Large intestine (tissue), 3 donors: ENCODE data around the gene EPAS1. TPM values are rescaled to one million over a fixed set of nuclear protein-coding genes. Genes with fewer than 3 reads are reported as not detected.

Source experiments
- DNase-seq, 2 donors: peaks; one replicate each; pipeline versions ENCODE4 v3.0.0 to v3.0.0-alpha.2; 2013
- H3K27ac ChIP-seq: one replicate; pipeline ENCODE4 v1.5.1; 2013; ENCODE audit warnings: low read length
- H3K27me3 ChIP-seq: 2 replicates; pipeline ENCODE4 v1.6.1; 2013; ENCODE audit warnings: low read length; ENCODE audit not compliant: control insufficient read depth, insufficient read depth
- H3K36me3 ChIP-seq: 2 replicates; pipeline ENCODE4 v1.6.1; 2013; ENCODE audit warnings: low read length; ENCODE audit not compliant: control insufficient read depth, insufficient read depth
- H3K4me1 ChIP-seq: one replicate; pipeline ENCODE4 v1.6.1; 2013; ENCODE audit warnings: low read length; ENCODE audit not compliant: control insufficient read depth, insufficient read depth
- H3K4me3 ChIP-seq: one replicate; pipeline ENCODE4 v1.5.1; 2013; ENCODE audit warnings: low read length
- H3K9me3 ChIP-seq: one replicate; pipeline ENCODE4 v1.6.1; 2013; ENCODE audit warnings: mild to moderate bottlenecking, low read depth, low read length, moderate library complexity; ENCODE audit not compliant: control insufficient read depth
- WGBS: methylation state at CpG from one replicate; pipeline ENCODE4 v1.1.5; 2013; ENCODE audit warnings: low lambda C conversion rate; ENCODE audit not compliant: insufficient coverage; 5-methylcytosine and 5-hydroxymethylcytosine counted together
- polyA plus RNA-seq: library from polyadenylated mRNA; unstranded; fragments of 120-200 nt; gene quantifications from one replicate; pipeline ENCODE4 v1.2.1, GENCODE V29; 2013

The EPAS1 gene
- polyA plus RNA-seq, 1 donor: 30.7 TPM

- WGBS: no CpG with 5 or more reads among the region's 6 CpGs
- no peaks in the 10 kb centered on the region for H3K36me3 ChIP-seq
- peak; percentile 54 to 77 for DNase-seq
- H3K4me1 ChIP-seq: peaks cover 48% of the 10 kb centered on the region
- H3K27ac ChIP-seq: no peak overlapping the region
- no peak overlapping the region for H3K4me3 ChIP-seq
- H3K9me3 ChIP-seq: peaks cover 6% of the 10 kb centered on the region
- H3K27me3 ChIP-seq: peaks cover 46% of the 10 kb centered on the region
These were observed 3.2 kb downstream of the EPAS1 start for GRCh38 chr2:46300406-46300832.

DNA sequence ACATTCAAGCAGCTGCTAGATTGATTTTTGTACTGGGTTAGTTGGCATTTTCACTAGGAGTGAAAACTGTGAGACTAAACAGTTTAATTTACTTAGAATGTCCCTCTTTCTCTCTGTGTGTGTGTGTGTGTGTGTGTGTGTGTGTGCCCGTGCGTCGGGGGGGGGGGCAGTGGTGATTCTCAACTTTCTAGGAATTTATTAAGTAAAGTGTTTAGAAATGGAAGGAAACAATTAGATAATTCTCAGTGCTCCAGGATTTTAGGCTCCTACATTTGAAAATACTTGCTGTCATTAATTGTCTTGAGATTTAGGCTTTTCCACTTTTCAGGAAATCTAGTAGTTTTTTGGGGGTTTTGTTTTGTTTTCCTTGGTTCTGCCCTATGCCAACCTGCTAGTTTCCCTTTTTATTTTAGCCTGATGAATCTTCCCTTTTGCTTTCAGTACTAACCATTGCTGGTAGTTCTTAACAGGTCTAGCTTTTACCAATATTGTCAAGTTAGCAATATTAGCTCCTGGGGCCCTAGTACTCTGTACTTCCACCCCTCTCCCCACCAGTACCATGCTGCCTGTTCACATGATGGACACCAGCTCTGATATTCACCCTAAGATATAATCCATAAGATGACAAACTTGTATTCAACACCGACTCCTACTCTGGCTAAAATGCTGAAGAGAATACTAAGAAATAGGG, 4.9 kb downstream of the EPAS1 start:
- peaks cover 56% of the 10 kb centered on the region for H3K4me1 ChIP-seq
- H3K4me3 ChIP-seq: no peak overlapping the region
- no CpG with 5 or more reads among the region's 4 CpGs for WGBS

DNA sequence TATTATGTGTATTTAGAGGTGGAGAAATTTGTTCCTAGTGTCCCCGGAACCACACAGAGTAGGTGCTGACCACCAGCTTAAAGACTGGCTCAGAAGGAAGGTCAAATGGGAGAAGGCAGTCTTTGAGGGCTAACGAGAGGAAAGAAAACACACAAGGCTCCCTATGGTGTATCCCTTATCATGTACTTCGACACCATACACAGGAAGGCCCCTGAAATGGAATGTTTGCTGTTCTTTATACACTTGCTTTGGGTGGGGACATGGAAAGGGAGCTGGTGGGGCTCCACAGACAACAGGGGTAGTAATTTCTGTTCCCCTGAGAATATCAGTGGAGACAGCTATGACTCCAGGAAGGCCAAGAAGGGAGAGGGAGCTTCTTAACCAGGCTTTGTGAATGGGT, 6.0 kb downstream of the EPAS1 start:
- H3K4me1 ChIP-seq: peaks cover 63% of the 10 kb centered on the region
- H3K36me3 ChIP-seq: no peaks in the 10 kb centered on the region
- WGBS: no CpG with 5 or more reads among the region's 3 CpGs
- H3K9me3 ChIP-seq: peaks cover 6% of the 10 kb centered on the region
- peak in 1 of 2 donors; percentile 18 for DNase-seq
- peaks cover 26% of the 10 kb centered on the region for H3K27me3 ChIP-seq
- no peak overlapping the region for H3K27ac ChIP-seq
- H3K4me3 ChIP-seq: no peak overlapping the region

More for the DNA sequence above, 4.9 kb downstream of the EPAS1 start:
- H3K27ac ChIP-seq: no peak overlapping the region
- H3K27me3 ChIP-seq: peaks cover 32% of the 10 kb centered on the region
- no peaks in the 10 kb centered on the region for H3K36me3 ChIP-seq
- DNase-seq: no peak
- peaks cover 6% of the 10 kb centered on the region for H3K9me3 ChIP-seq

DNA sequence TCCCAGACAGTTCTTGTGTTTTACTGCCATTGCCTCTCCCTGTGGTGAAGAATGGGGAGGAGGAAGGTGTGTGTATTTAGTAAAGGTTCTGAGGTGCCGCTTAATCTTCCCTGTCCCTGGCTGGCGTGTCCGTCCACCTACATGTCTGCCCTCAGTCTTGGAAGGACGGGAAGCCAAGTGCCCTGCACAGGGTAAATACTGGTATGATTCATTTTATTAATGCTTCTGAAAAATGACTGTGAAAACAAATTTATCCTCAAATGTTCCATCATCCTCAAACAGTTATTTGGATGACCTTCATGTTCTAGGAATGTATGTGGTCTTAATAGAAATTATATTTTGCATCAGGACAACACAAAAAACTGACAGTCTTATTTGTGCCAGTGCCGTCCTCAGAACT, 6.6 kb downstream of the EPAS1 start:
- Histone ChIP-seq H3K4me1 (peaks cover 63% of the 10 kb centered on the region), H3K36me3 (no peaks in the 10 kb centered on the region), H3K27ac (no peak overlapping the region), H3K9me3 (peaks cover 2% of the 10 kb centered on the region), H3K4me3 (no peak overlapping the region), H3K27me3 (peaks cover 20% of the 10 kb centered on the region)
- 95% methylated on average over 4 of the region's 5 CpGs for WGBS
- no peak for DNase-seq

DNA sequence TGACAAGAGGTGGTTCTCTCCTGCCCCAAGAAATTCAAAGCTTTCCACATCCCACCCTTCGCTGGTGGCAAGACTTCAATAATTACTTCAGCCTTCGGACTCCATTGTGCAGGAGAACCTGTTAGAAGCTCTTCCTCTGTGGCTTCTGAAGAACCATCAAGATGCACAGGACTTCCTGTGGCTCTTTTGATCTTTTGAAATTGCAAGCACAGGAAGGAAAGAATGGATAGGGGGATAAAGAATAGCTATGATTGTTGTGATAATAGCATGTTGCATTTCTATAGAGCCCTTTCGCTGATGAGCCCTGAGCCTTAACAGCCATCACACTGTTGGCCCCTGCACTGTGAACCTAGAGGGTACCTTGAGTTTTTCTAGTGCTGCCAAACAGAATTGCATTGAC, 7.4 kb downstream of the EPAS1 start:
- Histone ChIP-seq H3K27me3 (peaks cover 12% of the 10 kb centered on the region), H3K36me3 (no peaks in the 10 kb centered on the region), H3K27ac (no peak overlapping the region), H3K4me1 (peaks cover 63% of the 10 kb centered on the region), H3K9me3 (no peaks in the 10 kb centered on the region), H3K4me3 (no peak overlapping the region)
- no peak for DNase-seq
- 100% methylated on average over 1 of the region's 3 CpGs for WGBS

DNA sequence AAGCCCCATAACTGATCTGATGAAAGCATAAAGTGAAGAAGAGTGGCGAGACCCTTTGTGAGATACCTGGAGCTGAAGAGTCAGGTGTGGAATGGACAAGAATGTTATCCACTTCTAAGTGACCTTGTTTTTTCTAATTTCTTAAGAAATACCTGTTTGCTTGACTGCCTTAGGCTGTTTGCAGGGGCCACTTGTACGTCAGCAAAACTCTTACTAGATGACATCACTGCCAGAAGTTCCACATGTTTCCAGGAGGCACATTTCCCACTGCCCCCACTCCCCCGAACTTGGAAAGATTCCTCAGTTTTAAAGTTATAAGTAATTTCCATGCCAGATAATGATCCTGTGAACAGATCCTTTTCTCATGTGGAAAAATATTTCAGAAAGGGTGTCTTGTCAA, 8.0 kb downstream of the EPAS1 start:
- Histone ChIP-seq H3K36me3 (no peaks in the 10 kb centered on the region), H3K27ac (no peak overlapping the region), H3K4me3 (no peak overlapping the region), H3K4me1 (peaks cover 61% of the 10 kb centered on the region), H3K27me3 (peaks cover 7% of the 10 kb centered on the region), H3K9me3 (no peaks in the 10 kb centered on the region)
- WGBS: 100% methylated on average over 1 of the region's 3 CpGs
- no peak for DNase-seq

GRCh38 chr2:46305767-46306166, 8.6 kb downstream of the EPAS1 start:
- H3K27ac ChIP-seq: peak overlapping the region; percentile 82
- WGBS: no CpG with 5 or more reads among the region's 4 CpGs

DNA sequence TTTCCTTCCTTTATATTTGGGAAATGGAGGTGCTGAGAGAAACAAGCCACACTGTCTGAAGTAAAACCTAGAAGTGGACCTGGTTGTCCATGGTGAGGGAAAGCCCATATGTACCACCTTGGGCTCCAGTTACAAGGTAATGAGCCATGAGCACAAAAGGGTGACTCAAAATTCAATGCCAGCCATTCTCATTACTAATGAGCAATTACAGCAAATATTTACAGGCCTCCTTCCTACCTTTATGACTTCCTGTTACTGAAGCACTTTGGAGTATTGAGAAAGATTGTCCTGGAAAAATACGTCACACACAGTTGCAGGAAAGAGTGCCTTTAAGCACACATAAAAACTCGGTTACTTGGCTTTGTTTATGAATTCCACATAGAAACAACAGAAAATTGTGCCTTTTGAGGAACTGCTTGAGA, 9.1 kb downstream of the EPAS1 start:
- H3K4me3 ChIP-seq: no peak overlapping the region

More at GRCh38 chr2:46305767-46306166, 8.6 kb downstream of the EPAS1 start:
- no peaks in the 10 kb centered on the region for H3K36me3 ChIP-seq
- peaks cover 55% of the 10 kb centered on the region for H3K4me1 ChIP-seq
- no peaks in the 10 kb centered on the region for H3K9me3 ChIP-seq
- no peak overlapping the region for H3K4me3 ChIP-seq
- DNase-seq: no peak
- peaks cover 2% of the 10 kb centered on the region for H3K27me3 ChIP-seq

GRCh38 chr2:46306988-46307655, 9.9 kb downstream of the EPAS1 start:
- no peak overlapping the region for H3K4me3 ChIP-seq
- H3K27me3 ChIP-seq: no peaks in the 10 kb centered on the region
- no peaks in the 10 kb centered on the region for H3K9me3 ChIP-seq
- H3K4me1 ChIP-seq: peaks cover 52% of the 10 kb centered on the region
- no peaks in the 10 kb centered on the region for H3K36me3 ChIP-seq
- peak in 1 of 2 donors; percentile 79 for DNase-seq
- WGBS: no CpG with 5 or more reads among the region's 8 CpGs
- H3K27ac ChIP-seq: peak overlapping the region; percentile 82

More for the DNA sequence above, 9.1 kb downstream of the EPAS1 start:
- Histone ChIP-seq H3K4me1 (peaks cover 52% of the 10 kb centered on the region), H3K27ac (peak overlapping the region; percentile 82), H3K36me3 (no peaks in the 10 kb centered on the region), H3K27me3 (no peaks in the 10 kb centered on the region), H3K9me3 (no peaks in the 10 kb centered on the region)
- DNase-seq: peak; percentile 88 to 95
- WGBS: no CpG with 5 or more reads among the region's 2 CpGs

DNA sequence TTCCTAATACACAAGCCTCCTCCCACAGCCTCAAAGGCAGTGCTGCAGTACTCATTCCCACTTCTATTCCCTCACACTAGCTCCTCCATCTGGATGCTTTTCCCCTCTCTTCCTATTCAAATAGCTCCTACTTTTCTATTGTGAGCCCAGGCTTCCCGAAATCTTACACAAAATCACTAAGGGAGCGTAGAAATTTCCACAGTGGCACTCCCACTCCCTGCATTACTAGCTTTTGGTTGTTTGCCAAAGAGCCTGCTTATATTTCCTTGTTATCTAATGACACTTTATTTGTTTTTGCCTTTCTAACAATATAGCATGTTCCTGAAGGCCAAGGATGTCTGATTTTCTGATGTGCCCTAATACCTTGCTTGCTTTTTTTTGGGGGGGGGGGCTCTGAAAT, 10.9 kb downstream of the EPAS1 start:
- Histone ChIP-seq H3K27ac (peak overlapping the region; percentile 82), H3K36me3 (no peaks in the 10 kb centered on the region), H3K9me3 (no peaks in the 10 kb centered on the region), H3K4me3 (no peak overlapping the region), H3K27me3 (no peaks in the 10 kb centered on the region), H3K4me1 (peaks cover 56% of the 10 kb centered on the region)
- WGBS: 83% methylated on average over 2 of the region's 2 CpGs
- DNase-seq: peak in 1 of 2 donors; percentile 31
